GM12872 (cell line): ENCODE results near the gene ABHD15.

Experiments
- TF ChIP-seq, protein P1 (sequence below): IDR thresholded peaks from 3 replicates; pipeline ENCODE4 v1.5.1; 2011; ENCODE audit warnings: low read depth, mild to moderate bottlenecking, low read length, moderate library complexity; ENCODE audit not compliant: insufficient read depth

Gene ABHD15

DNA sequence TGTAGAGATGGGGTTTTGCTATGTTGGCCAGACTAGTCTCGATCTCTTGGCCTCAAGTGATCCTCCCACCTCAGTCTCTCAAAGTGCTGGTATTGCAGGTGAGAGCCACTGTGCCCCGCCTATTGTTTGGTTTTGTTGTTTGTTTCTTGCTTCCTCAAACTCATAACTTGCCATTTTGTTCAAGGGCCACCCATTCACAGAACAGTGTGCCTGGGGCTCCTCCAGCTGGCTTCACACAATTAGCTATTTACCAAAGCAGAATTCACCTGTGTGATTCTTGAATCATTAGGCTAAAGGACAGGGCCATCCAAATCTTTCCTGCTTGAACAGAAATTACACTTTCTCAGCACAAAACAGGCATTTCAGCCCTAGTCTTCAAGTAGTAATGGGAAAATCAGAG is 7.2 kb downstream of the ABHD15 start:
- TF ChIP-seq, protein P1, sequence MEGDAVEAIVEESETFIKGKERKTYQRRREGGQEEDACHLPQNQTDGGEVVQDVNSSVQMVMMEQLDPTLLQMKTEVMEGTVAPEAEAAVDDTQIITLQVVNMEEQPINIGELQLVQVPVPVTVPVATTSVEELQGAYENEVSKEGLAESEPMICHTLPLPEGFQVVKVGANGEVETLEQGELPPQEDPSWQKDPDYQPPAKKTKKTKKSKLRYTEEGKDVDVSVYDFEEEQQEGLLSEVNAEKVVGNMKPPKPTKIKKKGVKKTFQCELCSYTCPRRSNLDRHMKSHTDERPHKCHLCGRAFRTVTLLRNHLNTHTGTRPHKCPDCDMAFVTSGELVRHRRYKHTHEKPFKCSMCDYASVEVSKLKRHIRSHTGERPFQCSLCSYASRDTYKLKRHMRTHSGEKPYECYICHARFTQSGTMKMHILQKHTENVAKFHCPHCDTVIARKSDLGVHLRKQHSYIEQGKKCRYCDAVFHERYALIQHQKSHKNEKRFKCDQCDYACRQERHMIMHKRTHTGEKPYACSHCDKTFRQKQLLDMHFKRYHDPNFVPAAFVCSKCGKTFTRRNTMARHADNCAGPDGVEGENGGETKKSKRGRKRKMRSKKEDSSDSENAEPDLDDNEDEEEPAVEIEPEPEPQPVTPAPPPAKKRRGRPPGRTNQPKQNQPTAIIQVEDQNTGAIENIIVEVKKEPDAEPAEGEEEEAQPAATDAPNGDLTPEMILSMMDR = no peak

- TF ChIP-seq, protein P1 = no peak
Measured at GRCh38 chr17:29557739-29558116, 9.1 kb downstream of the ABHD15 start.

GRCh38 chr17:29557085-29557738 is 9.6 kb downstream of the ABHD15 start:
- TF ChIP-seq, protein P1 = no peak

DNA sequence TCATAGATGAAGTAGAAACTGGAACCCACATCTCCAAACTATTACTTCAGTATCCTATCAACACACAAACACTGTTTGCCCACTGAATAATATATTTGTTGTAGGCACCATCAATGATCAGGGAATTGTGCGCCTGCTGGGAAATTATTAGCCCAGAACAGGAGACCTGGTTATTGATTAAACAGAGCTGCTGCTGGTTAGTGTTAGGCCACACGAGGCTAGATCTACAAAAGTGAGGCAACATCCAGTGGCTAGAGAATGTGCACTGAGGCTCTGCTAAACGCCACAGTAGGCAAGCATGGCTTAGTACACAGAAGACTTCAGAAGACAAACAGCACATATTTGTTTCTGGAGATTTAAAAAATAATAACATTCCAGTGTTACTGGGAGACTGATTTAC is 11.0 kb downstream of the ABHD15 start:
- TF ChIP-seq, protein P1 = no peak

- TF ChIP-seq, protein P1 = no peak
Measured at GRCh38 chr17:29549177-29549923, 17.5 kb downstream of the ABHD15 start.

DNA sequence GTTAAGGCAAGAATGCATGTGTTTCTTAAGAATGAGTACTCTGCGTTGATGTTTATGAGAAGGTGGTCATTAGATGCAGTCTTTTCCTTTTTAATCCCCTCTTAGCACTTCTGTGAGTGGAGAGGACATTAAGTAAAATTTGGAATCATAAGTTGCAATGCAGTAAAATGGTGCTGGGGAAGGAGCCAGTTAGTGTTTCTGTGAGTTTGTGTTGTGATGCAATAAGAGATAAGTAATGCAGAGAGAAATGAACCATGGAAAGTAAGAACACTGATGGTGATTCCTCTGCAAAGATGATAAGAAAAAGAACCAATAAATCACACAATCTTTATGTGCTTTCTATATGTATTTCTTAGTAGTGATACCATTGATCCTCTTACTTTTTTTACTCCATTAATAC is 20.0 kb downstream of the ABHD15 start:
- TF ChIP-seq, protein P1 = no peak

- TF ChIP-seq, protein P1 = no peak
Measured at GRCh38 chr17:29546085-29546484, 20.8 kb downstream of the ABHD15 start.
